Cardiac fibroblast (primary cell): Measurements from ENCODE around the gene ELOVL6.
"Not testable (repeated sequence)": the region's sequence is repeated elsewhere in the genome, so short reads cannot be mapped to it uniquely, and the experiment has no call there.

Experiments
- DNase-seq, 2 donors: peaks; one replicate each; pipeline versions ENCODE4 v3.0.0 to v3.0.0-alpha.2; 2010; ENCODE audit warnings: low read depth in 2 of 2
- H3K4me3 ChIP-seq, 2 donors: replicated peaks in 1 of 2; 1 replicate in 1 of 2; 2 replicates in 1 of 2; pipeline ENCODE4 v1.5.1; 2011; ENCODE audit warnings: low read depth in 2 of 2, low read length in 2 of 2, mild to moderate bottlenecking in 2 of 2, moderate library complexity in 1 of 2
- CTCF ChIP-seq: IDR thresholded peaks from one replicate; pipeline ENCODE4 v1.5.1; 2011; ENCODE audit warnings: low read depth, mild to moderate bottlenecking, low read length, inconsistent platforms

The ELOVL6 gene

GRCh38 chr4:110163327-110164069 lies 34.9 kb downstream of the ELOVL6 start:
- peak; percentile 21 for TF ChIP-seq CTCF
- peak; percentile 73 to 86 for DNase-seq
- H3K4me3 ChIP-seq = no peak overlapping the region

GRCh38 chr4:110160618-110161017 lies 37.8 kb downstream of the ELOVL6 start:
- no peak for TF ChIP-seq CTCF
- DNase-seq = no peak
- no peak overlapping the region for H3K4me3 ChIP-seq

- DNase-seq = no peak
Measured at GRCh38 chr4:110159541-110159940, 38.9 kb downstream of the ELOVL6 start.

GRCh38 chr4:110157580-110157979 lies 40.8 kb downstream of the ELOVL6 start:
- no peak for TF ChIP-seq CTCF
- no peak overlapping the region for H3K4me3 ChIP-seq
- no peak for DNase-seq

More at GRCh38 chr4:110159541-110159940, 38.9 kb downstream of the ELOVL6 start:
- TF ChIP-seq CTCF = no peak
- H3K4me3 ChIP-seq = no peak overlapping the region

GRCh38 chr4:110157166-110157565 lies 41.2 kb downstream of the ELOVL6 start:
- DNase-seq, H3K4me3 ChIP-seq: not testable (repeated sequence)

- H3K4me3 ChIP-seq = no peak overlapping the region
- no peak for TF ChIP-seq CTCF
- DNase-seq = no peak
Measured at GRCh38 chr4:110156442-110156841, 42.0 kb downstream of the ELOVL6 start.

- no peak for DNase-seq
- no peak overlapping the region for H3K4me3 ChIP-seq
- no peak for TF ChIP-seq CTCF
Measured at GRCh38 chr4:110155654-110156053, 42.8 kb downstream of the ELOVL6 start.
